ENCODE data around the gene GMEB1. TPM values are rescaled to one million over a fixed set of nuclear protein-coding genes. Genes with fewer than 3 reads are reported as not detected.

Gene GMEB1
- total and polyA plus RNA-seq, 2 experiments from 2014 or later: 13.3 to 20.2 TPM

DNA sequence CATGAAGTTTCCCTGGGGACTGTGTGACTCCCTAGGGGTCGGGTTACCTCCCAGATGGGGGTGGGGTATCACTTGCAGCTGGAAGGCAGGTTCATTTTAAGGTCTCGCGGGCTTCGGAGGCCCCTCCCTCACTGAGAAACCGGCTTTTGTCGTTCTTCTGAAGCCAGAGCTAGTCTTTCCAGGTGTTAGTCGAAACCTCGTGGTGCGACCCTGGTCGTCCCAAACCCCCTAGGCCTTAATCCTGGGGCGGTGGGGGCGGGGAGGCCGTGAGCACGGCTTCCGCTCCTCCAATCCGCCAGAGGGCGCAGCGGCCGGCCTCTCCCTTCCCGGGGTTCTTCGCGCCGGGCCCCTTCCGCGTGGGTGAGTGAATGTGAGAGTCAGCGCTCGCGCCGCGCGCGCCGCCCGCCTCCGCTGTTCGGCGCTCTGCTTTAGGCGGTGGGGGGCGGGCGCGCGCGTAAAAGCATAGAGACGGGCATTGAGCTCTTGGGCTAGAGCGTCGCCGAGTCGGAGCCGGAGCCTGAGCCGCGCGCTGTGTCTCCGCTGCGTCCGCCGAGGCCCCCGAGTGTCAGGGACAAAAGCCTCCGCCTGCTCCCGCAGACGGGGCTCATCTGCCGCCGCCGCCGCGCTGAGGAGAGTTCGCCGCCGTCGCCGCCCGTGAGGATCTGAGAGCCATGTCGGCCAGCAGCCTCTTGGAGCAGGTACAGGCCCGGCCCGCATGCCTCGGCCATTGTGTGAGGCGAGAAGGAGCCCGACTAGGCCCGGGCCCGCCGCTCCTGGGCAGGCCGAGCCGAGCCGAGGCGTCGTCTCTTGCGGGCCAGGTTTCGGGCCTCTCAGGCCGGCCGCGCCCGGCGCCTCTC is 68.1 kb downstream of the GMEB1 start, which contains the start of gene YTHDF2:
Gene YTHDF2, plus strand, starts transcription at position 491 of the 857 bp plus-strand sequence. Its CDS starts 181 bp downstream, at position 672.
- peaks cover 33% of the 10 kb centered on the region for H4K20me1 ChIP-seq (replicated peaks; ENCODE audit: insufficient read depth)
- H2AFZ ChIP-seq: no peak within 1 kb of the TSS
- no peaks in the 10 kb centered on the region for H3K9me2 ChIP-seq (ENCODE audit: insufficient read depth)
- Mint-ChIP-seq H3K27me3 (ENCODE audit: insufficient read depth, low read depth, poor library complexity) (peaks cover 19% of the 10 kb centered on the region), H3K4me3 (peak within 1 kb of the TSS; percentile 97), H3K9me3 (peaks cover 6% of the 10 kb centered on the region; the same call in 2 of the 3 replicates), H3K36me3 (ENCODE audit: low read depth) (peaks cover 45% of the 10 kb centered on the region), H3K4me1 (peaks cover 33% of the 10 kb centered on the region), H3K27ac (peak within 1 kb of the TSS; percentile 99)
- no peaks in the 10 kb centered on the region for H3K27me3 ChIP-seq (ENCODE audit: insufficient read depth)
- H3K27ac ChIP-seq (ENCODE audit: low read depth): peak within 1 kb of the TSS; percentile 94
- DNase-seq (ENCODE audit: low spot score) (peak; percentile 99), ATAC-seq (peak; percentile 87)
- H3K4me3 ChIP-seq: peak within 1 kb of the TSS; percentile 87
- peaks cover 32% of the 10 kb centered on the region for H3K4me1 ChIP-seq (ENCODE audit: insufficient read depth)
- H3K4me2 ChIP-seq: peak within 1 kb of the TSS; percentile 74
- peaks cover 27% of the 10 kb centered on the region for H3K36me3 ChIP-seq (ENCODE audit: insufficient read depth)
- H3K79me2 ChIP-seq (replicated peaks; ENCODE audit: insufficient read depth): peaks cover 49% of the 10 kb centered on the region
- H3F3A ChIP-seq (replicated peaks; ENCODE audit: low read depth): peaks cover 12% of the 10 kb centered on the region; the same call in 1 of the 2 replicates
- TF ChIP-seq ZNF114 (CRISPR knock-in tag; IDR thresholded peaks at IDR 0.05) (no peak), JUNB (IDR thresholded peaks at IDR 0.05; ENCODE audit: unreplicated experiment) (no peak), CREB1 (CRISPR knock-in tag; IDR thresholded peaks at IDR 0.05; ENCODE audit: low read depth) (peak; percentile 72), POLR2AphosphoS5 (IDR thresholded peaks at IDR 0.05; ENCODE audit: low read depth) (peak; percentile 71), CTCF (conservative IDR thresholded peaks at IDR 0.05; ENCODE audit: low read depth in 2 of 2) (peak; percentile 76 to 84), NANOG (IDR thresholded peaks at IDR 0.05; ENCODE audit: borderline replicate concordance) (no peak), EZH2 (IDR thresholded peaks at IDR 0.05; ENCODE audit: low read depth, unreplicated experiment) (no peak), EZH2phosphoT487 (IDR thresholded peaks at IDR 0.05; ENCODE audit: unreplicated experiment) (no peak), ZNF331 (CRISPR knock-in tag; IDR thresholded peaks at IDR 0.05; ENCODE audit: low read depth) (no peak), STAT1 (IDR thresholded peaks at IDR 0.05; ENCODE audit: unreplicated experiment) (peak; percentile 67), ZNF462 (CRISPR knock-in tag; IDR thresholded peaks at IDR 0.05) (no peak)
- TF ChIP-seq, protein P1, sequence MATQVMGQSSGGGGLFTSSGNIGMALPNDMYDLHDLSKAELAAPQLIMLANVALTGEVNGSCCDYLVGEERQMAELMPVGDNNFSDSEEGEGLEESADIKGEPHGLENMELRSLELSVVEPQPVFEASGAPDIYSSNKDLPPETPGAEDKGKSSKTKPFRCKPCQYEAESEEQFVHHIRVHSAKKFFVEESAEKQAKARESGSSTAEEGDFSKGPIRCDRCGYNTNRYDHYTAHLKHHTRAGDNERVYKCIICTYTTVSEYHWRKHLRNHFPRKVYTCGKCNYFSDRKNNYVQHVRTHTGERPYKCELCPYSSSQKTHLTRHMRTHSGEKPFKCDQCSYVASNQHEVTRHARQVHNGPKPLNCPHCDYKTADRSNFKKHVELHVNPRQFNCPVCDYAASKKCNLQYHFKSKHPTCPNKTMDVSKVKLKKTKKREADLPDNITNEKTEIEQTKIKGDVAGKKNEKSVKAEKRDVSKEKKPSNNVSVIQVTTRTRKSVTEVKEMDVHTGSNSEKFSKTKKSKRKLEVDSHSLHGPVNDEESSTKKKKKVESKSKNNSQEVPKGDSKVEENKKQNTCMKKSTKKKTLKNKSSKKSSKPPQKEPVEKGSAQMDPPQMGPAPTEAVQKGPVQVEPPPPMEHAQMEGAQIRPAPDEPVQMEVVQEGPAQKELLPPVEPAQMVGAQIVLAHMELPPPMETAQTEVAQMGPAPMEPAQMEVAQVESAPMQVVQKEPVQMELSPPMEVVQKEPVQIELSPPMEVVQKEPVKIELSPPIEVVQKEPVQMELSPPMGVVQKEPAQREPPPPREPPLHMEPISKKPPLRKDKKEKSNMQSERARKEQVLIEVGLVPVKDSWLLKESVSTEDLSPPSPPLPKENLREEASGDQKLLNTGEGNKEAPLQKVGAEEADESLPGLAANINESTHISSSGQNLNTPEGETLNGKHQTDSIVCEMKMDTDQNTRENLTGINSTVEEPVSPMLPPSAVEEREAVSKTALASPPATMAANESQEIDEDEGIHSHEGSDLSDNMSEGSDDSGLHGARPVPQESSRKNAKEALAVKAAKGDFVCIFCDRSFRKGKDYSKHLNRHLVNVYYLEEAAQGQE (IDR thresholded peaks at IDR 0.05; ENCODE audit: unreplicated experiment): no peak
- TF ChIP-seq, protein P2, sequence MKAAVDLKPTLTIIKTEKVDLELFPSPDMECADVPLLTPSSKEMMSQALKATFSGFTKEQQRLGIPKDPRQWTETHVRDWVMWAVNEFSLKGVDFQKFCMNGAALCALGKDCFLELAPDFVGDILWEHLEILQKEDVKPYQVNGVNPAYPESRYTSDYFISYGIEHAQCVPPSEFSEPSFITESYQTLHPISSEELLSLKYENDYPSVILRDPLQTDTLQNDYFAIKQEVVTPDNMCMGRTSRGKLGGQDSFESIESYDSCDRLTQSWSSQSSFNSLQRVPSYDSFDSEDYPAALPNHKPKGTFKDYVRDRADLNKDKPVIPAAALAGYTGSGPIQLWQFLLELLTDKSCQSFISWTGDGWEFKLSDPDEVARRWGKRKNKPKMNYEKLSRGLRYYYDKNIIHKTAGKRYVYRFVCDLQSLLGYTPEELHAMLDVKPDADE (IDR thresholded peaks at IDR 0.05): peak; percentile 64; the same call in 1 of the 2 replicates

Data from GM23338 (cell line).